Medulla oblongata (tissue), 1 donor: ENCODE data around the gene SPIN4.
"Not testable (repeated sequence)": the region's sequence is repeated elsewhere in the genome, so short reads cannot be mapped to it uniquely, and the experiment has no call there.

ENCODE experiments used
- DNase-seq: peaks from one replicate; pipeline ENCODE4 v3.0.0-alpha.2; 2015; ENCODE audit errors: extremely low spot score

The SPIN4 gene

GRCh38 chrX:63350941-63351616 lies at the start of gene SPIN4:
Gene SPIN4 (minus strand): TSS chrX:63351332. CDS start chrX:63350819, 513 bp downstream.
- DNase-seq, result peak; percentile 83

GRCh38 chrX:63400340-63400739 lies 49.2 kb upstream of the SPIN4 start:
- DNase-seq, result no peak

- no peak for DNase-seq
Observed at GRCh38 chrX:63394872-63395271, 43.7 kb upstream of the SPIN4 start.

GRCh38 chrX:63393094-63393493 lies 42.0 kb upstream of the SPIN4 start:
- DNase-seq, result not testable (repeated sequence)

GRCh38 chrX:63387411-63387810 lies 36.3 kb upstream of the SPIN4 start:
- no peak for DNase-seq

- not testable (repeated sequence) for DNase-seq
Observed at GRCh38 chrX:63384263-63384662, 33.1 kb upstream of the SPIN4 start.

GRCh38 chrX:63373012-63373411 lies 21.9 kb upstream of the SPIN4 start:
- DNase-seq, result not testable (repeated sequence)

- DNase-seq, result not testable (repeated sequence)
Observed at GRCh38 chrX:63367699-63368098, 16.6 kb upstream of the SPIN4 start.

- DNase-seq, result no peak
Observed at GRCh38 chrX:63363788-63364187, 12.7 kb upstream of the SPIN4 start.

- no peak for DNase-seq
Observed at GRCh38 chrX:63361494-63361893, 10.4 kb upstream of the SPIN4 start.

GRCh38 chrX:63354484-63354883 lies 3.4 kb upstream of the SPIN4 start:
- no peak for DNase-seq

GRCh38 chrX:63350465-63350877 lies 661 bp downstream of the SPIN4 start:
- peak; percentile 10 for DNase-seq

- DNase-seq, result peak; percentile 8
Observed at GRCh38 chrX:63349307-63349706, 1.8 kb downstream of the SPIN4 start.

- DNase-seq, result no peak
Observed at GRCh38 chrX:63330681-63331080, 20.5 kb downstream of the SPIN4 start.

GRCh38 chrX:63327788-63328187 lies 23.3 kb downstream of the SPIN4 start:
- DNase-seq, result no peak

GRCh38 chrX:63299596-63299995 lies 51.5 kb downstream of the SPIN4 start:
- DNase-seq, result no peak
